Measurements from ENCODE around the gene HMGA1. TPM values are rescaled to one million over a fixed set of nuclear protein-coding genes. Genes with fewer than 3 reads are reported as not detected.

The HMGA1 gene
- total and polyA plus RNA-seq, 2 of the 13 experiments (the other 11 are each of a cell fraction or from before 2014, with no cell fraction given) = 117 to 145 TPM

- TF ChIP-seq HNF1A (IDR thresholded peaks at IDR 0.05; ENCODE audit: low read depth) (no peak), HNF1A (CRISPR knock-in tag; IDR thresholded peaks at IDR 0.05; ENCODE audit: borderline replicate concordance) (no peak), IRF1 (CRISPR knock-in tag; IDR thresholded peaks at IDR 0.05; ENCODE audit: low read depth) (no peak), KMT2B (CRISPR knock-in tag; IDR thresholded peaks at IDR 0.05) (no peak), ZNF207 (IDR thresholded peaks at IDR 0.05; ENCODE audit: borderline replicate concordance) (no peak), KAT2B (IDR thresholded peaks at IDR 0.05; ENCODE audit: borderline replicate concordance, low read depth, low read length) (no peak), ZNF18 (CRISPR knock-in tag; IDR thresholded peaks at IDR 0.05; ENCODE audit: insufficient replicate concordance) (no peak), ZNF776 (CRISPR knock-in tag; IDR thresholded peaks at IDR 0.05) (no peak), MAFG (CRISPR knock-in tag; IDR thresholded peaks at IDR 0.05) (no peak), ZNF644 (CRISPR knock-in tag; IDR thresholded peaks at IDR 0.05; ENCODE audit: low read depth) (no peak), ZNF768 (CRISPR knock-in tag; IDR thresholded peaks at IDR 0.05) (peak; percentile 92), TGIF2 (CRISPR knock-in tag; IDR thresholded peaks at IDR 0.05) (no peak), TRAFD1 (CRISPR knock-in tag; IDR thresholded peaks at IDR 0.05; ENCODE audit: borderline replicate concordance) (no peak), TEF (CRISPR knock-in tag; IDR thresholded peaks at IDR 0.05) (no peak), ZNF572 (CRISPR knock-in tag; IDR thresholded peaks at IDR 0.05) (no peak), WIZ (CRISPR knock-in tag; IDR thresholded peaks at IDR 0.05) (0 out of 2 replicates have a peak, but pooled peaks have one; percentile 5)
These were observed 13.2 kb upstream of the HMGA1 start (continued) for GRCh38 chr6:34223381-34223955.

All from HepG2 (cell line).